ENCODE results near the gene MYO3B.

GRCh38 chr2:170270278-170270864 is 92.4 kb downstream of the MYO3B start:
- TF ChIP-seq, protein P1, sequence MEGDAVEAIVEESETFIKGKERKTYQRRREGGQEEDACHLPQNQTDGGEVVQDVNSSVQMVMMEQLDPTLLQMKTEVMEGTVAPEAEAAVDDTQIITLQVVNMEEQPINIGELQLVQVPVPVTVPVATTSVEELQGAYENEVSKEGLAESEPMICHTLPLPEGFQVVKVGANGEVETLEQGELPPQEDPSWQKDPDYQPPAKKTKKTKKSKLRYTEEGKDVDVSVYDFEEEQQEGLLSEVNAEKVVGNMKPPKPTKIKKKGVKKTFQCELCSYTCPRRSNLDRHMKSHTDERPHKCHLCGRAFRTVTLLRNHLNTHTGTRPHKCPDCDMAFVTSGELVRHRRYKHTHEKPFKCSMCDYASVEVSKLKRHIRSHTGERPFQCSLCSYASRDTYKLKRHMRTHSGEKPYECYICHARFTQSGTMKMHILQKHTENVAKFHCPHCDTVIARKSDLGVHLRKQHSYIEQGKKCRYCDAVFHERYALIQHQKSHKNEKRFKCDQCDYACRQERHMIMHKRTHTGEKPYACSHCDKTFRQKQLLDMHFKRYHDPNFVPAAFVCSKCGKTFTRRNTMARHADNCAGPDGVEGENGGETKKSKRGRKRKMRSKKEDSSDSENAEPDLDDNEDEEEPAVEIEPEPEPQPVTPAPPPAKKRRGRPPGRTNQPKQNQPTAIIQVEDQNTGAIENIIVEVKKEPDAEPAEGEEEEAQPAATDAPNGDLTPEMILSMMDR (IDR thresholded peaks at IDR 0.05) = no peak
- no peak for TF ChIP-seq CREB1 (CRISPR knock-in tag; IDR thresholded peaks at IDR 0.05)
- no peak for TF ChIP-seq ATF3 (CRISPR knock-in tag; conservative IDR thresholded peaks at IDR 0.05)

All from WTC11 (cell line).